ENCODE data around the gene AJM1. TPM values are rescaled to one million over a fixed set of nuclear protein-coding genes. Genes with fewer than 3 reads are reported as not detected.

Gene AJM1
- total RNA-seq, 1 donor from 2014 or later: 5.9 TPM

- DNase-seq (ENCODE audit: low spot score in 2 of 2): no peak
- no peak overlapping the region for H3K4me3 ChIP-seq
- no peak overlapping the region for H3K27ac ChIP-seq
- peaks cover 51 to 64% of the 10 kb centered on the region in 2 donors for H3K36me3 ChIP-seq
- TF ChIP-seq CTCF (IDR thresholded peaks at IDR 0.05): no peak
- H3K9me3 ChIP-seq: no peaks in the 10 kb centered on the region
- no peaks in the 10 kb centered on the region for H3K27me3 ChIP-seq
- intact Hi-C loops (cut with DNase I): no loop called here
- H3K4me1 ChIP-seq: peaks cover 0 to 8% of the 10 kb centered on the region in 2 donors
These were observed 16.7 kb upstream of the AJM1 start for GRCh38 chr9:136825295-136826187.

GRCh38 chr9:136826188-136826541 lies 16.1 kb upstream of the AJM1 start:
- no peak for TF ChIP-seq CTCF (IDR thresholded peaks at IDR 0.05)
- H3K36me3 ChIP-seq: peaks cover 58 to 70% of the 10 kb centered on the region in 2 donors

GRCh38 chr9:136826703-136827582 lies 15.3 kb upstream of the AJM1 start:
- no peak for DNase-seq (ENCODE audit: low spot score in 2 of 2)
- Histone ChIP-seq H3K27me3 (no peaks in the 10 kb centered on the region), H3K9me3 (no peaks in the 10 kb centered on the region), H3K36me3 (peaks cover 65 to 78% of the 10 kb centered on the region in 2 donors), H3K4me3 (no peak overlapping the region), H3K27ac (no peak overlapping the region), H3K4me1 (no peaks in the 10 kb centered on the region)
- no peak for TF ChIP-seq CTCF (IDR thresholded peaks at IDR 0.05)
- intact Hi-C loops (cut with DNase I): no loop called here

More at GRCh38 chr9:136826188-136826541, 16.1 kb upstream of the AJM1 start:
- H3K27ac ChIP-seq: no peak overlapping the region
- no peaks in the 10 kb centered on the region for H3K27me3 ChIP-seq
- H3K4me3 ChIP-seq: no peak overlapping the region
- peaks cover 0 to 4% of the 10 kb centered on the region in 2 donors for H3K4me1 ChIP-seq
- no peaks in the 10 kb centered on the region for H3K9me3 ChIP-seq
- intact Hi-C loops (cut with DNase I): no loop called here
- no peak for DNase-seq (ENCODE audit: low spot score in 2 of 2)

GRCh38 chr9:136827794-136828473 lies 14.3 kb upstream of the AJM1 start:
- TF ChIP-seq CTCF (IDR thresholded peaks at IDR 0.05): no peak
- Histone ChIP-seq H3K9me3 (no peaks in the 10 kb centered on the region), H3K4me1 (no peaks in the 10 kb centered on the region), H3K4me3 (no peak overlapping the region), H3K36me3 (peaks cover 69 to 87% of the 10 kb centered on the region in 2 donors), H3K27me3 (no peaks in the 10 kb centered on the region), H3K27ac (no peak overlapping the region)
- intact Hi-C loops (cut with DNase I): no loop called here
- DNase-seq (ENCODE audit: low spot score in 2 of 2): no peak

- intact Hi-C loops (cut with DNase I): no loop called here
- no peaks in the 10 kb centered on the region for H3K4me1 ChIP-seq
- H3K4me3 ChIP-seq: no peak overlapping the region
- no peaks in the 10 kb centered on the region for H3K27me3 ChIP-seq
- no peak overlapping the region for H3K27ac ChIP-seq
- DNase-seq (ENCODE audit: low spot score in 2 of 2): no peak
- no peak for TF ChIP-seq CTCF (IDR thresholded peaks at IDR 0.05)
- peaks cover 67 to 84% of the 10 kb centered on the region in 2 donors for H3K36me3 ChIP-seq
- H3K9me3 ChIP-seq: no peaks in the 10 kb centered on the region
These were observed 13.7 kb upstream of the AJM1 start for GRCh38 chr9:136828474-136829140.

All from ascending aorta (tissue), 2 donors.